ENCODE data around the gene TSTD1.

The TSTD1 gene, protein sequence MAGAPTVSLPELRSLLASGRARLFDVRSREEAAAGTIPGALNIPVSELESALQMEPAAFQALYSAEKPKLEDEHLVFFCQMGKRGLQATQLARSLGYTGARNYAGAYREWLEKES

DNA sequence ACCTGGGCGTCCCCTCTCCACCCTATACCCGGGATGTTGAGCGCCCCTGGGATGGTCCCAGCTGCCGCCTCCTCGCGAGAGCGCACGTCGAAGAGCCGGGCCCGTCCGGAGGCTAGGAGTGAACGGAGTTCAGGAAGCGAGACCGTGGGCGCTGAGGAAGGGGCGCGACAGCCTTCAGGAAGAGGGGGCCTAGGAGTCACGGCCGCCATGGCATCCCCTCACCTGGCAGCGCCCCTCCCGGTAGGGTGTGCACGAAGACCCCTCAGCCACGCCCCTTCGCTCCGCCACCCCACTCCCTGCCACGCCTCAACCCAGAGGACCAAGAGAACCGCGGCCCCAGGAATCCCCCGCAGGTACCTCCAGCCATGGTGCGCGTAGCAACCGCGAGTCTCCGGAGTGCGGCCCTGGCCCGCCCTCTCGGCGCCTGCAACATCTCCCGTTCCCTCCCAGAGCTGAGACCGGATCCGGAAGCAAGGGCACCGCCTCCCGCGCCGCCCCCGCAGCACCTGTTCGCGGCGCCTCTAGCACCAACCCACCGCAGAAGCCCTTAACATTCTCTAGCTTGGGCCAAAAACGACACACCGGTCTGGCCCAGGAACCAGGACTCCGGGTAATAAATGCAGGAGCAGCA is at the start of gene TSTD1:
Gene TSTD1 (minus strand): TSS at position 442 of the 631 bp plus-strand sequence. CDS start 75 bp downstream, at position 367.
- peak; percentile 76 to 81 for DNase-seq

DNA sequence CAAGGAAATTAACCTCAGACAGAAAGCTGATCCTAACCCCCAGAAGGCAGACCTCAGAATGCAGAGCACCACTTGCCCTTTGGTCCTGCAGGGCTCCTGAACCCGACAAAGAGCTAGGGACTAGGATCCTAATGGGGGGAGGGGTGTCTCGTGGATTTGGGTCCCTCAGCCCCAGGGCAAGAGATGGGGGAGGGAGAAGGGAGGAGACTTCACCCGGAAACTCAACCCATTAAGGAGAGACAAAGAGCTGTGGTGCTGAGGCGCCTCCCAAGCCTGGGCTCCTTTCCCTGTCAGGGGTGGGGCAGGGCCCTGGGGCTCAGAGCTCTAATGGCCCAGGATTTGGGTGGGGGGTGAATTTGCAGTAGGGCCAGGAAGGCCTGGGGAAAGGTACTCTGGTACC is 47.7 kb upstream of the TSTD1 start:
- DNase-seq: no peak

DNA sequence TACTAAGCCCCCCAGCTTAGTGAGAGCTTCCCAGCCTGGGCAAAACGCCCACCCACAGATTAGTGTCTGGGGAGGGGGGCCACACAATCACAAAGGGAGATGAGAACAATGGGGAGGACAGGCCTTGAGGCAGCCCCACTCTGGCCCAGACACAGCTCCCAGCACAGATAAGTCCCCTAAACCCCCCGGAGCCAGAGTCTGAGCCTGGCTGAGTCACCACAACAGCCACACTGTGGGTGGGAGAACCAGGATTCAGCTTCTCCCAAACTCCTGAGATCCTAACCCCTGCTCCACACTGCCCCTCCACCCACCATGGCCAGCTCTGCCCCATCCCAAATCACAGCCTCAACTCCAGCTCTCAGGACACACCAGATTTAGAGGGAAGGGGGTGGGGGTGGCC is 46.4 kb upstream of the TSTD1 start:
- DNase-seq: no peak

DNA sequence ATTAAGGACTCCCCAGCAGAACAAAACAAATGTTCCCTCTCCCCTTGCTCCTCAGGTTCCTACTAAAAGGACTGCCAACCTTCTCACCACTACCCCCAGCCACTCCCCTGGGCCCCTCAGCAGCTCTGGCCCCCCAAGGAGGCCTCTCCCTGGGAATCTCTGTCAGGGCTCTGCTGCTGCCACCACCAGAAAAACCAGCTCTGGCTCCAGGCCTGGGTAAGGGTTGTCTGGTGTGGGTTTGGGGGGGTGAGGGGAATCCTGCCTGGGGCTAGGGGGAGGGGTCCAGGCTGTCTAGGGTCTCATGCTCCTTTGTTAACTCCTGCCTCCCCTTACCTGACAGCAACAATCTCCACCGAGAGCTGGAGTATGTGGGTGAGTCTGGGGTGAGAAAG is 45.8 kb upstream of the TSTD1 start:
- DNase-seq: no peak

DNA sequence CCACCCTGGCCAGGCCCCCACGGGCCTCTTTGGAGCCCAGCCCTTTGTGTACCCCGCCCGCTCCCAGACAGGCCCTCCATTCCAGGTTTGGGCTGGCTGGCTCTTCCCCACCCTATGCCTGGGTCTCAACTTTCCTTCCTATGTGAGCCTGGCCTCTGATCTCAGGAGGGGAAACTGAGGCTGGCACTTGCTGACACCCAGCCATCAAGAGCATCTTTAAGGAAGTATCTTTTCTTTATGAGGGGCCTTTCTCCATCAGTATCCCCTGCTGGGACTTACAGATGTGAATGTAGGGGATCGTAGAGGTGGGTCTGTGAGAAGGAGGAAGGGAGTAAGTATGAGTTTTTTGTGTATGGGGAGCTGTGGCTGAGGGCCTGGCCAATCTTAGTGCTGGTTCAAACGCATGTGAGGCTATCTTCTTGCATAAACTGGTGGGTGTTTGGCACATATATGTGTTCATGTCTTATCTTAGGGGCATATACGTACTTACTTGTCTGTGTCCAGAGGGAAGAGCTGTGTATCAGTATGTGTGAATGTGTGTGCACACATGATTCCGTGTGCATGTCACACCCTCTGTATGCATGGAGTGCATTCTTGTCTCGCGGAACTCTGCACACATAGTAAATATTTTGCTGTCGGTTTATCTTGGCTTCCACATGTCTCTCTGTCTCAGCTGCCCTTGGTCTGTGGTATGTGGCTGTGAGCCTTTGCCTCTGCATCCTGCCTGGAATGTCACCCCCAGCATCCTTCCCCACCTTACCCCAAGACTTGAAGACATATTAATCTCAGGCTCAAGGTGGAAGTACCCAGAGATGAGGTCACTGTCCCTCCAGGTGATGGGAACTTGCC is 45.2 kb upstream of the TSTD1 start:
- DNase-seq: no peak

DNA sequence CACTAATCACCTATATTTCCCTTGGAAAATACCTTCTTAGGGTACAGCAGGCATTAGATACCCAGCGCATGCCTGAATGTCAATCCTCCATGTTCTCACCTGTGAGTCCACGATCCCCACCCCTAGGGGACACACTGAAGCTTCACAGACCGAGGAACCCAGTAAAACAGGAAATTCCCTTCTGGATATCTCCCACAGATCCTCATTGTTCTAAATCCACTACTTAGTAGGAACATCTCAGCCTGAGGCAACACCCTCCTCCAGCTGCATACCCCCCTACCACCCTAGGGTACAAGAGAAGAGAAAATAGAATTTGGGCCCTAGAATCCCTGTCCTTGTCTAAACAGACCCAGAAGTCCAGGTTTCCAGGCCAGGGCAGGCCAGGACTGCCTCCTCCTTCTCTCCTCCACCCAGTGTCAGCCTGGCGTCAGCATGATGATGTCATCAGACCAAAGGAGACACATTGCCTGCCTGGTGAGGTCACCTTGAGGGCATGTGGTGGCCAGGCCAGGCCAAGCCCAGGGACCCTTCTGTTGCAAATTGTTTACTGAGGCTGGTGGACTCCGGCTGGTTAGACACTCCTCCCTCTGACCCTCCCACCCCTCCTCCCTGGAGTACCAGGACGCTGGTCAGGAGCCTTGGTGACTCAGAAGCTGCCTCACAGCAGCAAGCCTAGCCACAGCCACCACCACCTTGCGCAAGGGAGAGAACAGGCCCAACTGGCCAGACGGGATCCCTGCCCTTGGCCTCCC is 44.4 kb upstream of the TSTD1 start:
- DNase-seq: no peak

DNA sequence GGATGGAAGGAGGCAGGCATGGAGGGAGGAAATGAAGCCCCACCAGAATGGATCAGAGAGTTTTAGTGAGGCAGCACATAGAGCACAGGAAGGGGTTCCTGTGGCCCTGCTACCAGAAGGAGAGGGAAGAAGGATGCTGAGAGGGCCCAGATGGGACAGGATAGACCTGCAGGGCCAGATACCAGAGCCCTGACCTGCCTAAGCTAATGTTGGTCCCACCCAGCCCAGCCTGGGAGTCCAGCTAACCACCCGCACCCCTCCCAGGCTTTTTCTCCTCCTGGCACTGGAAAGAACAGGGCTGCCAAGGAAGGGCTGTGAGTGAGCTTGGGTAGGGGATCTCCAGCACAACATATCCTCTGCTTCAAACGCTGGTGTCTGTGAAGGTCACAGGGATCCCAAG is 43.7 kb upstream of the TSTD1 start:
- no peak for DNase-seq

DNA sequence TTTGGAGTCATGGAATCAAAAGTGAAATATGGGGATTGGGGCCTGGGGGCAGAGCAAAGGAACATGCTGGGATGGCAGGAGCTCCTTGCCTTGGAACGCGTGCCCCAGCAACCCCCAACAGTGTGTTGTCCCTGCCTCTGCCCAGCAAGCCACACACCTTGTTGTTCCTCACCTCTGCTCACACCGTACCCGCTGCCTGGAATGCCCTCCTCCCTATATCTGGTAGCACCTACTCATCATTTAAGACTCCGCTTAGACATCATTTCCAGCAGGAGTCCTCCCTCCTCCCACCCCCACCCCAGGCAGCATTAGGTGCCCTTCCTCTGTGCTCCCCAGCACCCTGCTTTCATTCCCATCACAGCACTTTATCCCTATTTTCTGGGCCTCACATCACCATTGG is 42.8 kb upstream of the TSTD1 start:
- no peak for DNase-seq

DNA sequence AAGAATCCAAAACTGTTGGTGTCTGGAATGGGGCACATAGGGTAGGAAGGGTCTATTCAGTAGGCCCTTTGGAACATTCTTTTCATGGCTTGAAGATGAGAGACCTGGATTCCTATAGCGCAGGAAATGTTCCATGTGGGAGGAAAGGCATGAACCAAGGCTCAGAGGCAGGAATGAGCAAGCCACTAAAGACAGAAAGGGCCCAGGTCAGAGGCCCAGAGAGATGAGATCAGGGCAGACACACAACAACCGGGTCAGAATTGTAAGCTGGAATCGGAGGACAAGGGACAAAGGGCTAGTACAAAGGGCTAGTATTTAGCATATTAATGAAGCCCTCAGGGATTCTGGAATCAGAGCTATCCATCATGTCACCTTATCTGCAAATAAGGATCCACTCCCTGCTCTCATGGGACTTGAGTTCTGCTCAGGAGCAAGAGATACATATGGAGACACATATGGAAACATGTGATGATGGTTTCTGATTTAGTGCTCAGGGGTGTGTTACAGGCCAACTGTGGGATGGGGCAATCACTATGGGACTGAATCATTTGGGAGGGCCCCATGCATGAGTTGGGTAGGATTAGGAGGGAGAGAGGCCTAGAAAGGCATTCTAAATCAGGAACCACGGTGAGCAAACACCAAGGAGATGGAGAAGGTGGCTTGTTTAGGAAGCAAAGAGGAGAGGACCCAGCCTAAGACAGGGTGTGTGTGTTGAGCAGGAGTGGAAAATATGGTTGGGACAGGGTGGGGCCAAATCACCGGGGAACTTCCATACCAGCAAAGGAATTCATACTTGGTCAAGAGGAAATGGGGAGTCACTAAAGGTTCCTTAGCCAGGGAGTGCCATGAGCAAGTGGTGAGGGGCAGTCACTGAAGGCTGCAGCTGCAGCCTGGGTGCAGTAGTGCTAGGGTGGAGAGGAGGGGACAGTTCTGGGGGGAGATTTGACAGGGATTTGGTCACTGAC is 42.0 kb upstream of the TSTD1 start:
- DNase-seq: no peak

DNA sequence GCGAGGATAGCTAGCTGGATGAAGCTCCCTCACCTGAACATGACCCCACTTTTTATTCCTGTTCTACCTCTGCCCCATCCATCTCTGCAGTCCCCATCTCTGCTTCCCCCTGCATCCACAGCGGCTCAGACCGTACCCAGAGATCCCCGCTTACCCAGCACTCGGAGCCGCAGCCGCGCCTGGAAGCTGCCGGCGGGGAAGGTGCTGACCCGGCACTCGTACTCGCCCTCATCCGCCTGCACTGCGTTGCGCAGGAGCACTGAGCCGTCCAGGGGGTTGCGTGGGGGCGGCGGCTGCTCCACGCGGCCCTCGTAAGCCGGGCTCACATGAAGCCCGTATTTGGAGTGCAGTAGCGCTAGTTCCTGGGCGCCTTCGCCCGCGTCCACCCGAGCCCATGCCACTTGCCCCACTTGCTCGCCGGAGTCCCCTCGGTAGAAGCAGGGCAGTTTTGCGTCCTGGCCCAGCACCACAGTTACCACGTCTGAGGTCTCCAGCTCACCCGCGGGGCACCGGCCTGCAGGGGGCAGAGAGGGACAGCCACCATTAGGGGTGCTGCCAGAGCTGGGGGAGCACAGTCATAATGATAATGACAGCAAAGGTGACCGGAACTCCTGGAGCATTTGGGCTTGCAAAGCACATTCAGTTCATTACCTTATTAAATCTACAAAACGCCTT is 40.8 kb upstream of the TSTD1 start:
- no peak for DNase-seq

DNA sequence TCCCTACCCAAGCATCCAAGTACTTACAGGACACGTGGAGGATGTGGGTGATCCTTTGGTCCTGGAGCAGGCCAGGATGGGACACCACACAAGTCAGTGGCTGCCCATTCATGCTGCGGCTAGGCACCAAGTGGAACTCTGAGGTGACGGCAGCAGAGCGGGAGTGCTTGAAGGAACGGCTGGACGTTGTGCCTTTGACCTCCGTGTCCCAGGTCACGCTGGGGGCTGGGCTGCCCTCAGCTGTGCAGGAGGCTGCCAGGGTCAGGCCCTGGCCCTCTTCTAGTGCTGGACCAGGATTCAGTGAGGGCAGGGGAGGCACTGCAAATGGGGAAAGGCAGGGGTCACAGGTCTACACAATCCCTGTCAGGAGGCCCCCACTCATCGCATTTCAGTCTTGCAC is 38.7 kb upstream of the TSTD1 start:
- no peak for DNase-seq

DNA sequence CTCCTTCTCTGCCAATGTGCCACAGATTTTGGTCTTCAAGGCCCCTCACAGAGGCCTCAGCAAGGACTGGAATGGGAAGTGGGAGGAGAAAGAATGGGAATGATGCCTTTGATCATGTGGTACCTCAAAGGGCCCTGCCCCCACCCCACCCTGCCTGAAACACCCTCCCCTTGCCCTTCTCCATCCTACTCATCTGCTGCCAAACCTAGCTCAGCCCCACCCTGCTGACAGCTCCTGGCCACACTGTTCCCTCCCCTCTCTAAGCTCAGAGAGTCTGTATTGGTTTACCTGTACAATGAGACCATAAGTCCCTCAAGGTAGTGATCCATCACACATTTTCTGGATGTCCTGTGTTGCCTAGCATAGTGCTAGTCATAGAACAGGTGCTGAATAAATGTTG is 37.6 kb upstream of the TSTD1 start:
- DNase-seq: no peak

DNA sequence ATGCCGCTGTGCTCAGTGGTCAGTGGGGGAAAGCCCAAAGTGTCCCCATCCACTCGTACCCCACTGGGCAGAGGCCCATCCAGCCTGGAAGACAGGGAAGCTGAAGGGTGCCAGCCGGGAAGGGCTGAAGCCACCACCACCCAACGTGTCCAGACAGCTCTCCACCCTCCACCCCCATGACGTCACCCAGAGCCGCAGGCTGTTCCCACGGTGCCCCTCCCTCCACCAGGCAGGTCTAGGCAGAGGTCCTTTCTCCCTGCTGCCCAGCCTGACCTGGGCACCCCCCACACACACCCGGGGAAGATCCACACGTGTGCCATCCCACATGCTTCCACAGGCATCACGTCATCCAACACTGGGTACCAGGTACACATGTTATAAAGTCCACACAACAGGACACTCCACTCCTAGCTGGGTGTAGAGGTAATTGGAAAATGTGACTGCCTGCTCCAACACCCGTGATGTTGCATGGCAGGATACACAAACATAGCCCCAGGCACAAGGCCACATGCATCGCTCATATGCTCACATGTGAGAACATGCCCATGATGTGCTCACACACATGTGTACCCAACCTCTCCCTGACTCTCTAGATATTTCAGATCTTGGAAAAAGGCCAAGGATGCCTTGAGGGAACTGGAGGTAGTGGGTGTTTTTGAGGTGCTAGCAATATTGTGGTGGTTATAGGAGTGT is 36.1 kb upstream of the TSTD1 start:
- DNase-seq: no peak

DNA sequence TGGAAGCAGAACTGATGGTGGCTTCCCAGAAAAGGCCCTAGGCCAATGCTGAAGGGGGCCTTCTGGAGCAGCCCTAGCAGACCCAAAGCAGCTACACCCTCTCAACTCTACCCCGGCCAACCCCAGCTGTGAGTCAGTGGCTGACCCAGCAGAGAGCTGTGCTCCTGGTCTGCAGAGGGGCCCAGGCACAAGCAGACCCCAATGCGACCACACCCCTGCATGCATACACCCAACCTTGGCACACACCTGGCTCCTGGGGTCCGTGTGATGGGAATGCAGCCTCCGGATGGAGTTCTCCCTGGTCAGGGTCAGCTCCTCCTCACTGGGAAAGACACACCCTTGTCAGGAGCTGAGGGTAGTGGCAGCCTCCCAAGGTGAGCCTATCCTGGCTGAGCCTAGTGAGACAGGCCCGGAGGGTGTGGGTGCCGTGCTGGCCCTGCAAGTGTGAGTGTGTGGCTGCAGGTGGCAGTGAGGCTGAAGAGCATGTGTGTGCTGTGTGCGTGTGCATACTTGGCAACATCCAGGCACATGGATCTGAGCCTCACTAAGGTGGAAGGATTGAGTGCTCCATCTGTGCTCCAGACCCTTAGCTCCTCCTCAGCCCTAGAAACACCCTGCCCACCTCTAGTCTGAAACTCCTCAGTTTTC is 34.8 kb upstream of the TSTD1 start:
- no peak for DNase-seq

DNA sequence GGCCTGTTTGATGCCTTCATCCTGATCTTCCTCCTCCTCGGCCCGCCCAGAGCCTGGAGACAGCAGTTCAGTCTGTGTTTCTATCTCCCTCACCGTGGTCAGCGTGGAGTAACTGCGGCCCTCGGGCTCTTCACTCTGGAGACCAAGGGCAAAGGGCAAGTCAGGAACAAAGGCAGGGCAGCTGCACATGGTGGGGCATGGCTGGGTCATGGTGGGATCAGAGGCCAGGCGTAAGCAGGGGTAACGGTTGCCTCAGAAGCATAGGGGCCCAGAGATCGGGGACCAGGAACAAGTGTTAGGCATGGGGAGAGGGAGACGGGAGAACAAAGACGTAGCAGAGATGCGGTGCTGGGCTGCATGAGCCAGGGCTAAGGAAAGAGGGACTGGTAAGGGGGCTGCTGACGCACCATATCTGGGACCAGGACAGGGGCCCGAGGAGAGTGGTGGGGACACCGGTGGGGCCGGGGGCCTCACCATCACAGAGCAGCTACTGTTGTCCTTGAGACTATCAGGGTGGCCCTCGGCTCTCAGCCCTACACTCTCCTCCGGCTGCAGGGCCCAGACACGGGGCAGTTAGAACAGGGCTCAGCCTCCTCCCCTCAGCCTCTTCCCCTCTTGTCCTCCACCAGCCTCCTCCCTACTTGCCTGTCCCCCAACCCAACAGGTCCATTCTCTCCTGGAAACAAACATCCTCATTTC is 34.1 kb upstream of the TSTD1 start:
- no peak for DNase-seq

DNA sequence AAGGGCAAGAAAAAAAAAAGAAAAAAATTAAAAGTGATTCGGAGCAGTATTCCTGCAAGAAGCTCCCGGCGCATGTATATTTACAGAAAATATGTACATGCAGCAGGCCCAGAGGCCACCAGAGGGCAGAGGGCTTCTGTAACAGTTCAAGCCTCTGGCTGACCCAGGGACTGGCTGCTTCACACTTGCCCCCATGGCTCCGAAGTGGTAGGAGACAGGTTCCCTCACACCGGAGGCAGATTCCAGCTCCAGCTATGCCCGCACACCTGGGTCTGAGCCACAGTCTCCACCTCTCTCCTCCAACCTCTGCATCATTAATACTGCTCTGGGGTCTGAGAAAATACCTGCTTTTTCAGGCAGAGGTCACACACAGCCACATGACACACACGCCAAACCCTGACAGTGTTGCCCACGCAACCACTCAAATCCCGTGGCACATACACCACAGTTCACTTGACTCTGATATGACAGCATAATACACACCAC is 33.2 kb upstream of the TSTD1 start:
- DNase-seq: peak; percentile 37 to 41

DNA sequence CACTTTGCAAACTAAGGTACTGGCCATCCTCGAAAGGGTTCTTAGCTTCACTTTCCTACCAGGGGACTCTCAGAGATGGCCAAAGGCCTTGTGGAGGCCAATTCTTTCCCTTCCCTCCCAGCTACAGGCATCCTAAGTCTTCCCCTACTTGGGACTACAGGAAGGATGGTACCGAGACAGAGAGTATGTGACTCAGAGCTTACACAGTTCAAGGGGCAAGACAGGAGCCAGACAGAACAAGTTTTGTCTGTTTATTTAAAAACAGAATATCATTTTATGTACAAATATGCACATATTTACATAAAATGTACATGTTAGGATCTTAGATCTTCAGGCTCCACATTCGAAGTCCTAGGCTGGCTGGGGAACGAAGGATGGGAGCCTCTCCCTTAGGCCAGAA is 32.0 kb upstream of the TSTD1 start:
- no peak for DNase-seq

DNA sequence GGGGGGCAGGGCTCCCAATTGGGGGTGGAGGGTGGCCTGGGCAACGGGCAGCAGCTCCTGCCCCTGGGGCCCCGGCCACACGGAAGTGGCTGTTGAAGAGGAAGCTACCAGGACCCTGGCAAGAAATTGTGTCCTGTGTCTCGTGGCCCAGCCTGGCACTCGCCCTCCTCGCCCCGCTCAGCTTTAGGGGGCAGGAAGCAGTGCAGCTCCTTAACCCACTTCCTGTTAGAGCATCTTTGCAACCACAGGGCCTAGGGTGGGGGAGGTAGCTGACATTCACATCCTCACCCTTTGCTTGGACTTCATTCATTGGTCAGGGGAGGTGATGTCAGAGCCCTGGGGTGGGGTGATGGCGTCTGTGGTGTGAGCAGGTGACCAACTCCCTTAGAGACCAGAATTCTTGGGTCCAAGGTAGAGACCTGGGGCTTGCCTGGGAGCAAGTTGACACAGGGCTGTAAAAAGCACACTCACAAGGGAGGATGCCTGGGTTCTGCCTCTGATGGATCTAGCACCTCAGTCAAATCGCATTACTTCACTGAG is 31.0 kb upstream of the TSTD1 start, which contains the start of gene ARHGAP30:
Gene ARHGAP30 (minus strand): TSS at position 161 of the 540 bp plus-strand sequence. CDS start 267 bp downstream, outside the sequence.
- DNase-seq: peak; percentile 64 to 66

DNA sequence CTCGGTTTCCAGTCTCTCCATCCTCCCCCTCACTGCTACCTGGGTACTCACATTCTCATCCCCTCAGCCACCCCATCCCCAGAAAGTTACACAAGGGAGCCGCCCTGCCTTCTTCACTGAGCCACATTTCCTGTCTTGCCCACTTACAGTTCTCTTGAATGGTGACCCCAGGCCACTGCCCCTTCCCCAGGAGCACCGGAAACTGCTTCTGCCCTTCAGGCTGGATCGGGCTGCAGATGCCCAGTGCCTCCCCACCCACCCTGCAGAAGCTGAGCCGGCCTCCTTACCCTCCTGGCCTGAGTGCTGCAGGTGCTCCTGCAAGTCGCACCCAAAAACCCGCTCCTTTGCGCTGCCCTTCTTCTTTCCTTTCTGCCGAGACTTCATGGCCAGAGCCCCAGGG is 30.5 kb upstream of the TSTD1 start:
- no peak for DNase-seq
